PC-9 (cell line): ENCODE data around the gene RCAN1.

ENCODE experiments used
- CTCF ChIP-seq: fragments of 200-600 bp; sonication (generic); conservative IDR thresholded peaks from 2 replicates; pipeline ENCODE4 v1.6.1; 2017; ENCODE audit warnings: mixed run types, antibody characterized with exemption, mild to moderate bottlenecking, moderate library complexity
- EZH2 ChIP-seq: fragments of 200-600 bp; sonication (generic); IDR thresholded peaks from 2 replicates; pipeline ENCODE4 v1.8.0; 2017; ENCODE audit warnings: antibody characterized with exemption, low read depth

GRCh38 chr21:34540206-34540605, 74.7 kb downstream of the RCAN1 start:
- TF ChIP-seq CTCF (no peak), EZH2 (no peak)
